C4-2B (cell line): Measurements from ENCODE around the gene GPBAR1.

ENCODE experiments used
- ZFX ChIP-seq: fragments of 450-650 bp; IDR thresholded peaks from 2 replicates; pipeline ENCODE4 v1.6.1; 2017
- TF ChIP-seq, protein P1 (sequence below): fragments of 450-650 bp; conservative IDR thresholded peaks from 2 replicates; pipeline ENCODE4 v1.5.1; 2017; ENCODE audit warnings: mild to moderate bottlenecking

DNA sequence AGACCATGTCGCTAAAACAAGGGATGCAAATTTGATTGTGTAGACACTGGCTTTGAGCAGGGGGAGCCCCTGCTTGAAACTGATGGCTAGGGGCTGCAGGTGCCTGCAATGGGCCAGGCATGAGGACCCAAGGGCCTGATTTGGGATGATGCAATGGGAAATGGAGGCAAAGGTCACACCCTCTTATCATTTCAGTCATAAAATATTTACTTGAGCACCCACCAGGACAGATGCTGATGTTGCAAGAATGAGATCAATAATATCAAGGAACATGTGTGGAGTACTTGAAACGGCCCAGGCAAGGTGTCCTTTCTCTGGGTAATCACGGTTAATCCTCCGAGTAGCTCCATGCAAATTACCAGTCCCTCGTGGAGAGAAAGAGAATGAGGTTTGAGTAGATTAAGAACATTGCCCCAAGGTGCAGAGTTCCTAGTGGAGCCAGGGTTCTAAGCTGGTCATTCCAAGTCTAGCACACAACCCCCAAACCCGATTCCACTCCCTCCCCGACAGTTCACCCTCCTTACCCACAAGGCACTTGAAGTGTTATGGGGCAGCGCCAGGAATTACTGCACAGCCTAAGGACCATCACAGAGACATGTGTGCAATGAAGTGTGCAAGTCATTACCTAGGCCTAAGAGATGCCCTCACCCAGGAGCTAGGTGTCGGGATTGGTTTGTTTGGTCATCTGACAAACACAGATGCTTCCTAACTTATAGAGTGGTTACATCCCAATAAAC is 45.5 kb downstream of the GPBAR1 start:
- TF ChIP-seq, protein P1, sequence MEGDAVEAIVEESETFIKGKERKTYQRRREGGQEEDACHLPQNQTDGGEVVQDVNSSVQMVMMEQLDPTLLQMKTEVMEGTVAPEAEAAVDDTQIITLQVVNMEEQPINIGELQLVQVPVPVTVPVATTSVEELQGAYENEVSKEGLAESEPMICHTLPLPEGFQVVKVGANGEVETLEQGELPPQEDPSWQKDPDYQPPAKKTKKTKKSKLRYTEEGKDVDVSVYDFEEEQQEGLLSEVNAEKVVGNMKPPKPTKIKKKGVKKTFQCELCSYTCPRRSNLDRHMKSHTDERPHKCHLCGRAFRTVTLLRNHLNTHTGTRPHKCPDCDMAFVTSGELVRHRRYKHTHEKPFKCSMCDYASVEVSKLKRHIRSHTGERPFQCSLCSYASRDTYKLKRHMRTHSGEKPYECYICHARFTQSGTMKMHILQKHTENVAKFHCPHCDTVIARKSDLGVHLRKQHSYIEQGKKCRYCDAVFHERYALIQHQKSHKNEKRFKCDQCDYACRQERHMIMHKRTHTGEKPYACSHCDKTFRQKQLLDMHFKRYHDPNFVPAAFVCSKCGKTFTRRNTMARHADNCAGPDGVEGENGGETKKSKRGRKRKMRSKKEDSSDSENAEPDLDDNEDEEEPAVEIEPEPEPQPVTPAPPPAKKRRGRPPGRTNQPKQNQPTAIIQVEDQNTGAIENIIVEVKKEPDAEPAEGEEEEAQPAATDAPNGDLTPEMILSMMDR = no peak
- TF ChIP-seq ZFX = no peak
